IMR-90 (cell line): ENCODE measurements around the gene ASAH2. TPM values are rescaled to one million over a fixed set of nuclear protein-coding genes. Genes with fewer than 3 reads are reported as not detected.

Experiments
- ATAC-seq: fragments of 200-7000 bp; cut with Tn5 transposase; 2 replicates; pipeline ENCODE4 v1.9.1; 2020; ENCODE audit warnings: low read depth, mild to moderate bottlenecking, moderate library complexity
- BruUV-seq: library from RNA; stranded (reverse); fragments of 400-500 nt; replicated peaks from 2 replicates; lab custom pipeline; 2021; lab: Mats Ljungman, UMichigan
- CTCF ChIA-PET: fragments of 300-600 bp; formaldehyde crosslinking; extraction: SDS; loops from one replicate; lab custom pipeline; 2021; ENCODE audit warnings: antibody characterized with exemption; lab: Yijun Ruan, JAX
- POLR2A ChIA-PET: fragments of 300-600 bp; sonication (Branson Sonifier 250); formaldehyde crosslinking; loops from one replicate; lab custom pipeline; 2022; ENCODE audit warnings: antibody characterized with exemption; ENCODE audit not compliant: unreplicated experiment; lab: Charles Lee
- DNase-seq: peaks from one replicate; pipeline ENCODE4 v3.0.0; 2013
- H2AFZ ChIP-seq: replicated peaks from 2 replicates; pipeline ENCODE3; 2013; ENCODE audit warnings: low read length, mild to moderate bottlenecking; ENCODE audit not compliant: poor library complexity
- H2AK5ac ChIP-seq: 2 replicates; pipeline ENCODE4 v1.6.1; 2013; ENCODE audit warnings: low read depth, low read length, inconsistent platforms
- H2AK9ac ChIP-seq: replicated peaks from 2 replicates; pipeline ENCODE3; 2013; ENCODE audit warnings: mild to moderate bottlenecking, low read depth, low read length, moderate library complexity; ENCODE audit not compliant: poor library complexity
- H2BK120ac ChIP-seq: 2 replicates; pipeline ENCODE4 v1.6.1; 2013; ENCODE audit warnings: low read depth, low read length, inconsistent platforms
- H2BK15ac ChIP-seq: 3 replicates; pipeline ENCODE4 v1.6.1; 2013; ENCODE audit warnings: low read depth, low read length, inconsistent platforms
- H2BK20ac ChIP-seq: 2 replicates; pipeline ENCODE4 v1.6.1; 2013; ENCODE audit warnings: low read depth, mild to moderate bottlenecking, inconsistent platforms, low read length, moderate library complexity
- H2BK5ac ChIP-seq: 2 replicates; pipeline ENCODE4 v1.6.1; 2013; ENCODE audit warnings: mild to moderate bottlenecking, low read depth, low read length, inconsistent platforms; ENCODE audit not compliant: poor library complexity, severe bottlenecking
- H3K14ac ChIP-seq: replicated peaks from 2 replicates; pipeline ENCODE4 v1.6.1; 2013; ENCODE audit warnings: low read depth, low read length, inconsistent platforms
- H3K18ac ChIP-seq: 2 replicates; pipeline ENCODE4 v1.6.1; 2013; ENCODE audit warnings: low read depth, low read length, control low read depth
- H3K23ac ChIP-seq: 2 replicates; pipeline ENCODE4 v1.6.1; 2013; ENCODE audit warnings: low read depth, low read length, inconsistent platforms
- H3K27ac ChIP-seq: 2 replicates; pipeline ENCODE4 v1.5.1; 2013; ENCODE audit warnings: mild to moderate bottlenecking, control low read depth, low read length; ENCODE audit not compliant: insufficient read depth
- H3K27me3 ChIP-seq: 2 replicates; pipeline ENCODE4 v1.6.1; 2013; ENCODE audit warnings: low read length; ENCODE audit not compliant: control insufficient read depth, insufficient read depth
- H3K36me3 ChIP-seq: 2 replicates; pipeline ENCODE4 v1.6.1; 2013; ENCODE audit warnings: low read length, mixed read lengths; ENCODE audit not compliant: control insufficient read depth, insufficient read depth
- H3K4ac ChIP-seq: 2 replicates; pipeline ENCODE4 v1.6.1; 2013; ENCODE audit warnings: low read depth, low read length, inconsistent platforms
- H3K4me1 ChIP-seq: 2 replicates; pipeline ENCODE4 v1.6.1; 2013; ENCODE audit warnings: low read length, mixed read lengths; ENCODE audit not compliant: control insufficient read depth, insufficient read depth
- H3K4me2 ChIP-seq: 2 replicates; pipeline ENCODE4 v1.6.1; 2013; ENCODE audit warnings: low read depth, mild to moderate bottlenecking, control low read depth, low read length, moderate library complexity
- H3K4me3 ChIP-seq: 2 replicates; pipeline ENCODE4 v1.5.1; 2013; ENCODE audit warnings: low read depth, mild to moderate bottlenecking, control low read depth, low read length, moderate library complexity; ENCODE audit not compliant: insufficient read depth
- H3K56ac ChIP-seq: 2 replicates; pipeline ENCODE4 v1.6.1; 2013; ENCODE audit warnings: low read length, inconsistent platforms; ENCODE audit not compliant: insufficient read depth; ENCODE audit errors: extremely low read depth
- H3K79me1 ChIP-seq, 2 experiments: 2 replicates each; pipeline ENCODE4 v1.6.1; 2013; ENCODE audit warnings: low read length in 2 of 2, inconsistent platforms in 1 of 2, low read depth in 1 of 2
- H3K9ac ChIP-seq: 2 replicates; pipeline ENCODE4 v1.6.1; 2013; ENCODE audit warnings: low read depth, low read length, control low read depth
- H3K9me1 ChIP-seq: 2 replicates; pipeline ENCODE4 v1.6.1; 2013; ENCODE audit warnings: low read length, inconsistent platforms; ENCODE audit not compliant: insufficient read depth
- H3K9me3 ChIP-seq: 2 replicates; pipeline ENCODE4 v1.6.1; 2013; ENCODE audit warnings: low read length; ENCODE audit not compliant: control insufficient read depth, insufficient read depth
- H4K20me1 ChIP-seq: 2 replicates; pipeline ENCODE4 v1.6.1; 2013; ENCODE audit warnings: low read length, inconsistent platforms; ENCODE audit not compliant: insufficient read depth
- H4K5ac ChIP-seq: 2 replicates; pipeline ENCODE4 v1.6.1; 2013; ENCODE audit warnings: mild to moderate bottlenecking, low read depth, low read length, control low read depth
- H4K8ac ChIP-seq, 2 experiments: 2 replicates each; pipeline ENCODE4 v1.6.1; 2013; ENCODE audit warnings: low read depth in 2 of 2, low read length in 2 of 2, control low read depth in 1 of 2, inconsistent platforms in 1 of 2
- H4K91ac ChIP-seq: 2 replicates; pipeline ENCODE4 v1.6.1; 2013; ENCODE audit warnings: low read depth, low read length, inconsistent platforms; ENCODE audit not compliant: insufficient read depth
- CHD1 ChIP-seq: IDR thresholded peaks from 2 replicates; pipeline ENCODE4 v1.6.1; 2012; ENCODE audit warnings: low read depth, low read length, improper control_type of control experiment
- ELK1 ChIP-seq: fragments of 150-350 bp; IDR thresholded peaks from 2 replicates; pipeline ENCODE4 v1.6.1; 2016; ENCODE audit warnings: low read depth, mild to moderate bottlenecking, low read length, moderate library complexity, borderline replicate concordance
- POLR2A ChIP-seq: IDR thresholded peaks from 2 replicates; pipeline ENCODE4 v1.6.1; 2012; ENCODE audit warnings: mild to moderate bottlenecking, low read depth, low read length
- RCOR1 ChIP-seq: IDR thresholded peaks from 2 replicates; pipeline ENCODE4 v1.6.1; 2012; ENCODE audit warnings: mild to moderate bottlenecking, low read length, improper control_type of control experiment; ENCODE audit not compliant: insufficient replicate concordance
- dilution Hi-C: fragments of 300-500 bp; cut with HindIII; formaldehyde crosslinking; loops from one replicate; pipeline ENCODE4 v1.14.3; 2018; ENCODE audit warnings: low sequenced_read_pairs; ENCODE audit not compliant: unreplicated experiment
- in situ Hi-C: fragments of 300-500 bp; cut with MboI; formaldehyde crosslinking; loops from 3 replicates; pipeline ENCODE4 v1.14.3; 2019; ENCODE audit warnings: low sequenced_read_pairs, inconsistent platforms, mixed read lengths
- intact Hi-C: fragments of 100-400 bp; cut with micrococcal nuclease; formaldehyde crosslinking; loops from 2 replicates; pipeline ENCODE4 v1.10.0; 2022
- polyA plus RNA-seq, 3 experiments: library from polyadenylated mRNA; depleted of rRNA; stranded (reverse); fragments of >200 nt; gene quantifications; 2 replicates each; pipeline ENCODE4 v1.2.3, GENCODE V29; 2012; ENCODE audit warnings: low replicate concordance in 1 of 3
- total RNA-seq: library from RNA; depleted of rRNA; stranded (reverse); fragments of >200 nt; gene quantifications from 2 replicates; pipeline ENCODE4 v1.2.3, GENCODE V29; 2012; rRNA removed
- TF ChIP-seq, protein P1 (sequence below): fragments of 150-350 bp; IDR thresholded peaks from 2 replicates; pipeline ENCODE4 v1.6.1; 2017; ENCODE audit warnings: mild to moderate bottlenecking, antibody characterized with exemption, low read length, low read depth

ASAH2 gene
- total and polyA plus RNA-seq, 2 of the 4 experiments (the other 2 are of a cell fraction) = 0.18 to 0.31 TPM

DNA sequence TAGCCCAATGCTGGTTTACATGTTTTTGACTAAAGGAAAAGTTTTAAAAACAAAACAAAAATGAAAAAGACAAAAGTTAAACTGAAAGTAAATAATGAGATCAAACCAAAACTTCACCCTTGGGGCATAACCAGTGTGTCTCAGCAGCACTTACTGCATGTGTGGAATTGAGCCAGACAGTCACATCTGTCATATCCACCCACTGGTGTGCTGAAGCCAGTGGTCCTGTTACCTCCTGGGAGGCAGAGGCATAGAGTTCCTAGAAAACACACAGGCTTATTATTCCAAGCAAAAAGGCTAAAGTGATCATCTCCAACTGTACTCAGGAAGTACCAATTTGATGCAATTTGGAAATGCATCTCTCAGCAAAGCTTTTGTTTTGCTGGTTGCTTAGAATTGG, 40.4 kb downstream of the ASAH2 start:
- H3K27ac ChIP-seq = no peak overlapping the region
- H3K9me3 ChIP-seq = no peaks in the 10 kb centered on the region
- no peak overlapping the region for H4K8ac ChIP-seq
- H2BK20ac ChIP-seq = no peak overlapping the region
- ATAC-seq (no peak), DNase-seq (no peak)
- no peaks in the 10 kb centered on the region for H3K36me3 ChIP-seq
- ChIA-PET POLR2A (no interaction called here), CTCF (no interaction called here)
- no peak overlapping the region for H2BK15ac ChIP-seq
- H2BK5ac ChIP-seq = no peak overlapping the region
- H3K27me3 ChIP-seq = peaks cover 6% of the 10 kb centered on the region
- H3K14ac ChIP-seq = no peak overlapping the region
- intact Hi-C loops = no loop called here
- no peaks in the 10 kb centered on the region for H4K20me1 ChIP-seq
- no peak overlapping the region for H2AK5ac ChIP-seq
- H2AFZ ChIP-seq = no peak overlapping the region
- in situ Hi-C loops = loop anchor here (10.0 kb wide), 1 partner anchor 616 kb away; no protein-coding TSS in a partner anchor
- H4K91ac ChIP-seq = no peak overlapping the region
- H3K4ac ChIP-seq = no peak overlapping the region
- no peaks in the 10 kb centered on the region for H3K4me1 ChIP-seq
- no peak overlapping the region for H3K23ac ChIP-seq
- no peak overlapping the region for H2AK9ac ChIP-seq
- no peak overlapping the region for H3K4me2 ChIP-seq
- no peak overlapping the region for H3K4me3 ChIP-seq
- no peak overlapping the region for H3K56ac ChIP-seq
- H3K9ac ChIP-seq = no peak overlapping the region
- no peaks in the 10 kb centered on the region for H3K79me1 ChIP-seq
- H4K5ac ChIP-seq = no peak overlapping the region
- TF ChIP-seq, protein P1, sequence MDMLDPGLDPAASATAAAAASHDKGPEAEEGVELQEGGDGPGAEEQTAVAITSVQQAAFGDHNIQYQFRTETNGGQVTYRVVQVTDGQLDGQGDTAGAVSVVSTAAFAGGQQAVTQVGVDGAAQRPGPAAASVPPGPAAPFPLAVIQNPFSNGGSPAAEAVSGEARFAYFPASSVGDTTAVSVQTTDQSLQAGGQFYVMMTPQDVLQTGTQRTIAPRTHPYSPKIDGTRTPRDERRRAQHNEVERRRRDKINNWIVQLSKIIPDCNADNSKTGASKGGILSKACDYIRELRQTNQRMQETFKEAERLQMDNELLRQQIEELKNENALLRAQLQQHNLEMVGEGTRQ = no peak
- TF ChIP-seq CHD1 (no peak), RCOR1 (no peak), POLR2A (no peak), ELK1 (no peak)
- dilution Hi-C loops = no loop called here
- no TSS peak for BruUV-seq
- no peak overlapping the region for H3K18ac ChIP-seq
- no peak overlapping the region for H2BK120ac ChIP-seq
- H3K9me1 ChIP-seq = no peaks in the 10 kb centered on the region

Other genes starting within 250 kb of the ASAH2 start
- gene WASHC2A, start 183.6 kb downstream of the ASAH2 start, total RNA-seq = 29.4 and 32.5 TPM in 2 replicates
- gene WASHC2A, start 183.6 kb downstream of the ASAH2 start, polyA plus RNA-seq (2012; rRNA removed) = 18.9 and 22.6 TPM in 2 replicates